ENCODE measurements around the gene NPAS3.

GRCh38 chr14:33030386-33030785 is 91.7 kb downstream of the NPAS3 start:
- no peak for TF ChIP-seq CTCF (IDR thresholded peaks at IDR 0.05; ENCODE audit: low read depth, low read length)
- no peak for TF ChIP-seq EZH2phosphoT487 (IDR thresholded peaks at IDR 0.05; ENCODE audit: low read depth)

Measured in OCI-LY3 (cell line).